K562 (cell line): Measurements from ENCODE around the gene ZNF646. TPM values are rescaled to one million over a fixed set of nuclear protein-coding genes. Genes with fewer than 3 reads are reported as not detected.

Experiments
- ARNT ChIP-seq, 2 experiments: fragments of 450-650 bp; IDR thresholded peaks; 2 replicates each; pipeline ENCODE4 v1.6.1; 2016; ENCODE audit warnings: mild to moderate bottlenecking in 1 of 2
- CCNT2 ChIP-seq: IDR thresholded peaks from 2 replicates; pipeline ENCODE4 v1.6.1; 2011; ENCODE audit warnings: borderline replicate concordance, low read depth, mild to moderate bottlenecking, moderate library complexity, mixed read lengths, low read length; ENCODE audit not compliant: insufficient read length; ENCODE audit errors: extremely low read depth
- ESRRB ChIP-seq: fragments of 250-450 bp; sonication (Bioruptor Pico); IDR thresholded peaks from 2 replicates; pipeline ENCODE4 v1.5.0; 2020; ENCODE audit warnings: mild to moderate bottlenecking, moderate library complexity, borderline replicate concordance
- ETS2 ChIP-seq: IDR thresholded peaks from 2 replicates; pipeline ENCODE4 v1.6.1; 2016; ENCODE audit warnings: borderline replicate concordance, missing genetic modification characterization, mild to moderate bottlenecking, moderate library complexity, missing compliant biosample characterization; ENCODE audit not compliant: poor library complexity, severe bottlenecking
- ETV5 ChIP-seq: sonication (generic); formaldehyde crosslinking; IDR thresholded peaks from 2 replicates; pipeline ENCODE4 v1.4.0; 2020; ENCODE audit warnings: low read depth, mild to moderate bottlenecking, missing genetic modification reagents
- GTF2A2 ChIP-seq: IDR thresholded peaks from 2 replicates; pipeline ENCODE4 v1.6.1; 2016; ENCODE audit warnings: mild to moderate bottlenecking, missing genetic modification characterization, missing compliant biosample characterization
- HDAC2 ChIP-seq: fragments of 450-650 bp; IDR thresholded peaks from 2 replicates; pipeline ENCODE4 v1.6.1; 2016; ENCODE audit warnings: mild to moderate bottlenecking
- HNRNPLL ChIP-seq: fragments of 200-400 bp; formaldehyde crosslinking; IDR thresholded peaks from 2 replicates; pipeline ENCODE4 v1.6.1; 2017; ENCODE audit warnings: low read length, low read depth, mild to moderate bottlenecking; ENCODE audit not compliant: poor library complexity, severe bottlenecking
- NFE2L1 ChIP-seq: fragments of 450-650 bp; IDR thresholded peaks from 2 replicates; pipeline ENCODE4 v1.6.1; 2016; ENCODE audit warnings: missing genetic modification characterization, low read depth, mild to moderate bottlenecking, missing compliant biosample characterization, moderate library complexity, borderline replicate concordance
- ZNF133 ChIP-seq: fragments of 250-450 bp; sonication (Bioruptor Pico); IDR thresholded peaks from 2 replicates; pipeline ENCODE4 v1.4.0; 2020; ENCODE audit warnings: mild to moderate bottlenecking
- ZNF140 ChIP-seq: fragments of 250-450 bp; sonication (Bioruptor Pico); IDR thresholded peaks from 2 replicates; pipeline ENCODE4 v1.8.0; 2021; ENCODE audit warnings: moderate library complexity, mild to moderate bottlenecking, inconsistent platforms
- ZNF212 ChIP-seq: fragments of 450-650 bp; formaldehyde crosslinking; IDR thresholded peaks from 2 replicates; pipeline ENCODE4 v1.4.0; 2020; ENCODE audit warnings: mild to moderate bottlenecking
- ZNF75A ChIP-seq: fragments of 450-650 bp; formaldehyde crosslinking; IDR thresholded peaks from 2 replicates; pipeline ENCODE4 v1.4.0; 2020; ENCODE audit warnings: mild to moderate bottlenecking
- ZNF79 ChIP-seq: fragments of 250-450 bp; sonication (Bioruptor Pico); IDR thresholded peaks from 2 replicates; pipeline ENCODE4 v1.4.0; 2020; ENCODE audit warnings: low read depth, mild to moderate bottlenecking, moderate library complexity
- polyA plus RNA-seq, 8 experiments: library from polyadenylated mRNA; depleted of rRNA in 4 of 8; stranded (reverse) in 5 of 8; unstranded in 3 of 8; fragments of >200 nt; fragmentation: Nextera tagmentation in 2 of 8; fragmentation: Illumina TruSeq in 1 of 8; extraction: Ambion mirVana in 2 of 8; extraction: Trizol in 1 of 8; gene quantifications; 2 replicates each; pipeline versions ENCODE4 v1.2.1 to v1.2.3, GENCODE V29; 2011 to 2014; ENCODE audit warnings: inconsistent platforms in 1 of 8, missing spikeins in 1 of 8
- total RNA-seq, 7 experiments: library from RNA; depleted of rRNA in 6 of 7; stranded (reverse); fragments of >200 nt in 6 of 7; fragmentation: Illumina TruSeq in 2 of 7; extraction: Trizol in 2 of 7; gene quantifications; 2 replicates each; pipeline versions ENCODE4 v1.2.1 to v1.2.3, GENCODE V29; 2011 to 2021; ENCODE audit warnings: low replicate concordance in 1 of 7
- TF ChIP-seq, protein P1 (sequence below), 3 experiments: fragments of 200-800 bp in 1 of 3; fragments of 250-450 bp in 1 of 3; fragments of 450-650 bp in 1 of 3; sonication (Bioruptor Pico) in 1 of 3; sonication (Bioruptor generic) in 1 of 3; formaldehyde crosslinking in 1 of 3; IDR thresholded peaks; 2 replicates each; pipeline versions ENCODE4 v1.6.1 to v1.8.0; 2016 to 2022; ENCODE audit warnings: mild to moderate bottlenecking in 2 of 3, missing genetic modification characterization in 2 of 3, missing compliant biosample characterization in 1 of 3, moderate library complexity in 1 of 3
- TF ChIP-seq, protein P2 (sequence below): fragments of 450-650 bp; IDR thresholded peaks from 2 replicates; pipeline ENCODE4 v1.7.0; 2016; ENCODE audit warnings: borderline replicate concordance
- TF ChIP-seq, protein P3 (sequence below): sonication (generic); formaldehyde crosslinking; IDR thresholded peaks from 2 replicates; pipeline ENCODE4 v1.8.1; 2023; ENCODE audit warnings: mild to moderate bottlenecking, missing genetic modification reagents
- TF ChIP-seq, protein P4 (sequence below), 2 experiments: fragments of 450-650 bp in 1 of 2; sonication (generic) in 1 of 2; formaldehyde crosslinking in 1 of 2; IDR thresholded peaks in 1 of 2; conservative IDR thresholded peaks in 1 of 2; 2 replicates each; pipeline versions ENCODE4 v1.6.1 to v1.8.1; 2016 to 2023; ENCODE audit warnings: mild to moderate bottlenecking in 2 of 2, moderate library complexity in 2 of 2, inconsistent platforms in 1 of 2, missing genetic modification reagents in 1 of 2

Gene ZNF646
- total and polyA plus RNA-seq, 9 of the 15 experiments (the other 6 are each of a cell fraction or from before 2014, with no cell fraction given), result 0.08 to 20.6 (median 8.0) TPM

DNA sequence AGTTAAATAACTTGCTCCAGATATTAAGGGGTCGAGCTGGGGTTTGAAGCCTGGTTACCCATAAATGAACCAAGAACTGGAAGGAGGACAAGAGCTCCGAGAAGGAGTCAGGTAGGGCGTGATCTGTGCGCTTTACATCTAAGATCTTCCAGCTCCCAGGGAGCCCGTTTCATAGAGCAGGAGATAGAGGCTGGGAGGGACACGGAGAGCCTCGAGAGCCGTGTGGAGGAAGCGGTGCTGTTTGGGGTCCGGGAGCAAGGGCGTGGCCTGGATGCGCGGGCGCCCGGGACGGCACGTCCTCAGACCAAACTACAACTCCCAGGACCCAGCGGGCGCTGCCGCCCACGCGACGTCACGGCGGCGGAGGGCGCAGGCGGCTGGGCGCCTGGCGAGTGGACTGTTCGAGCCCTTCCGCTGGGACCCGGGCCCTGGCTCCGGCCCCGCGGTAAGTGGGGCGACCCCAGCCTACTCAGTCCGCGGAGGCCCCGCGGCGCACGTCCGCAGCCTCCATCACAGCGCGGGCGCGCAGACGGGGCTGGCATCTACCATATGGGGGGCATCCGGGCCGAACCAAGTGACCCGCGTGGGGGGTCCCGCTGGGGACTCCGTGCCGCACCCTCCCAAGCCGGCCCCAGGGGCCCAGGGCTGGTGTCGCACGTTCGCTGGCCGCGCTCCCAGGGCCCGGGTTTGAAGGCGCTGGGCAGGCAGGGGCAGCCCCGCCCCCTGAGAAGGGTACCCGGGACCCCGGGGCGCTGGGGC is 34.0 kb downstream of the ZNF646 start, which contains the start of gene BCKDK (continued):
- TF ChIP-seq, protein P1, sequence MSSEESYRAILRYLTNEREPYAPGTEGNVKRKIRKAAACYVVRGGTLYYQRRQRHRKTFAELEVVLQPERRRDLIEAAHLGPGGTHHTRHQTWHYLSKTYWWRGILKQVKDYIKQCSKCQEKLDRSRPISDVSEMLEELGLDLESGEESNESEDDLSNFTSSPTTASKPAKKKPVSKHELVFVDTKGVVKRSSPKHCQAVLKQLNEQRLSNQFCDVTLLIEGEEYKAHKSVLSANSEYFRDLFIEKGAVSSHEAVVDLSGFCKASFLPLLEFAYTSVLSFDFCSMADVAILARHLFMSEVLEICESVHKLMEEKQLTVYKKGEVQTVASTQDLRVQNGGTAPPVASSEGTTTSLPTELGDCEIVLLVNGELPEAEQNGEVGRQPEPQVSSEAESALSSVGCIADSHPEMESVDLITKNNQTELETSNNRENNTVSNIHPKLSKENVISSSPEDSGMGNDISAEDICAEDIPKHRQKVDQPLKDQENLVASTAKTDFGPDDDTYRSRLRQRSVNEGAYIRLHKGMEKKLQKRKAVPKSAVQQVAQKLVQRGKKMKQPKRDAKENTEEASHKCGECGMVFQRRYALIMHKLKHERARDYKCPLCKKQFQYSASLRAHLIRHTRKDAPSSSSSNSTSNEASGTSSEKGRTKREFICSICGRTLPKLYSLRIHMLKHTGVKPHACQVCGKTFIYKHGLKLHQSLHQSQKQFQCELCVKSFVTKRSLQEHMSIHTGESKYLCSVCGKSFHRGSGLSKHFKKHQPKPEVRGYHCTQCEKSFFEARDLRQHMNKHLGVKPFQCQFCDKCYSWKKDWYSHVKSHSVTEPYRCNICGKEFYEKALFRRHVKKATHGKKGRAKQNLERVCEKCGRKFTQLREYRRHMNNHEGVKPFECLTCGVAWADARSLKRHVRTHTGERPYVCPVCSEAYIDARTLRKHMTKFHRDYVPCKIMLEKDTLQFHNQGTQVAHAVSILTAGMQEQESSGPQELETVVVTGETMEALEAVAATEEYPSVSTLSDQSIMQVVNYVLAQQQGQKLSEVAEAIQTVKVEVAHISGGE (CRISPR knock-in tag; IDR thresholded peaks at IDR 0.05), result peak in 1 of 3 experiments; percentile 69; a peak in 1 of 6 replicates
- no peak for TF ChIP-seq HNRNPLL
- no peak for TF ChIP-seq ARNT (IDR thresholded peaks at IDR 0.05)
- TF ChIP-seq ZNF212, result no peak
- TF ChIP-seq, protein P2, sequence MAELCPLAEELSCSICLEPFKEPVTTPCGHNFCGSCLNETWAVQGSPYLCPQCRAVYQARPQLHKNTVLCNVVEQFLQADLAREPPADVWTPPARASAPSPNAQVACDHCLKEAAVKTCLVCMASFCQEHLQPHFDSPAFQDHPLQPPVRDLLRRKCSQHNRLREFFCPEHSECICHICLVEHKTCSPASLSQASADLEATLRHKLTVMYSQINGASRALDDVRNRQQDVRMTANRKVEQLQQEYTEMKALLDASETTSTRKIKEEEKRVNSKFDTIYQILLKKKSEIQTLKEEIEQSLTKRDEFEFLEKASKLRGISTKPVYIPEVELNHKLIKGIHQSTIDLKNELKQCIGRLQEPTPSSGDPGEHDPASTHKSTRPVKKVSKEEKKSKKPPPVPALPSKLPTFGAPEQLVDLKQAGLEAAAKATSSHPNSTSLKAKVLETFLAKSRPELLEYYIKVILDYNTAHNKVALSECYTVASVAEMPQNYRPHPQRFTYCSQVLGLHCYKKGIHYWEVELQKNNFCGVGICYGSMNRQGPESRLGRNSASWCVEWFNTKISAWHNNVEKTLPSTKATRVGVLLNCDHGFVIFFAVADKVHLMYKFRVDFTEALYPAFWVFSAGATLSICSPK, result no peak
- TF ChIP-seq, protein P3, sequence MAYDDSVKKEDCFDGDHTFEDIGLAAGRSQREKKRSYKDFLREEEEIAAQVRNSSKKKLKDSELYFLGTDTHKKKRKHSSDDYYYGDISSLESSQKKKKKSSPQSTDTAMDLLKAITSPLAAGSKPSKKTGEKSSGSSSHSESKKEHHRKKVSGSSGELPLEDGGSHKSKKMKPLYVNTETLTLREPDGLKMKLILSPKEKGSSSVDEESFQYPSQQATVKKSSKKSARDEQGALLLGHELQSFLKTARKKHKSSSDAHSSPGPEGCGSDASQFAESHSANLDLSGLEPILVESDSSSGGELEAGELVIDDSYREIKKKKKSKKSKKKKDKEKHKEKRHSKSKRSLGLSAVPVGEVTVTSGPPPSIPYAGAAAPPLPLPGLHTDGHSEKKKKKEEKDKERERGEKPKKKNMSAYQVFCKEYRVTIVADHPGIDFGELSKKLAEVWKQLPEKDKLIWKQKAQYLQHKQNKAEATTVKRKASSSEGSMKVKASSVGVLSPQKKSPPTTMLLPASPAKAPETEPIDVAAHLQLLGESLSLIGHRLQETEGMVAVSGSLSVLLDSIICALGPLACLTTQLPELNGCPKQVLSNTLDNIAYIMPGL, result no peak
- TF ChIP-seq ZNF133 (CRISPR knock-in tag), result no peak
- TF ChIP-seq ZNF79 (CRISPR knock-in tag), result no peak
- TF ChIP-seq ESRRB (CRISPR knock-in tag), result no peak
- TF ChIP-seq CCNT2, result peak; percentile 73
- TF ChIP-seq HDAC2, result no peak
- TF ChIP-seq NFE2L1 (tag), result no peak
- TF ChIP-seq ZNF140, result no peak
- TF ChIP-seq ZNF75A, result no peak
- TF ChIP-seq, protein P4, sequence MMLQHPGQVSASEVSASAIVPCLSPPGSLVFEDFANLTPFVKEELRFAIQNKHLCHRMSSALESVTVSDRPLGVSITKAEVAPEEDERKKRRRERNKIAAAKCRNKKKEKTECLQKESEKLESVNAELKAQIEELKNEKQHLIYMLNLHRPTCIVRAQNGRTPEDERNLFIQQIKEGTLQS (IDR thresholded peaks at IDR 0.05), result no peak
- TF ChIP-seq, protein P4 (CRISPR knock-in tag; conservative IDR thresholded peaks at IDR 0.05), result no peak
- TF ChIP-seq ETS2 (tag), result no peak
- TF ChIP-seq ETV5 (CRISPR knock-in tag), result no peak
- no peak for TF ChIP-seq GTF2A2
